Stimulated activated CD8-positive, alpha-beta memory T cell treated with anti-CD3 and anti-CD28 coated beads, Interleukin-15, amount 100 ng/mL, for 48 hours (primary cell): ENCODE data around the gene LAIR1.
"Not testable (repeated sequence)": the region's sequence is repeated elsewhere in the genome, so short reads cannot be mapped to it uniquely, and the experiment has no call there.

Source experiments
- DNase-seq, 2 donors: peaks; one replicate each; pipeline ENCODE4 v3.0.0-alpha.2; 2020; ENCODE audit warnings: low read depth in 2 of 2

The LAIR1 gene

DNA sequence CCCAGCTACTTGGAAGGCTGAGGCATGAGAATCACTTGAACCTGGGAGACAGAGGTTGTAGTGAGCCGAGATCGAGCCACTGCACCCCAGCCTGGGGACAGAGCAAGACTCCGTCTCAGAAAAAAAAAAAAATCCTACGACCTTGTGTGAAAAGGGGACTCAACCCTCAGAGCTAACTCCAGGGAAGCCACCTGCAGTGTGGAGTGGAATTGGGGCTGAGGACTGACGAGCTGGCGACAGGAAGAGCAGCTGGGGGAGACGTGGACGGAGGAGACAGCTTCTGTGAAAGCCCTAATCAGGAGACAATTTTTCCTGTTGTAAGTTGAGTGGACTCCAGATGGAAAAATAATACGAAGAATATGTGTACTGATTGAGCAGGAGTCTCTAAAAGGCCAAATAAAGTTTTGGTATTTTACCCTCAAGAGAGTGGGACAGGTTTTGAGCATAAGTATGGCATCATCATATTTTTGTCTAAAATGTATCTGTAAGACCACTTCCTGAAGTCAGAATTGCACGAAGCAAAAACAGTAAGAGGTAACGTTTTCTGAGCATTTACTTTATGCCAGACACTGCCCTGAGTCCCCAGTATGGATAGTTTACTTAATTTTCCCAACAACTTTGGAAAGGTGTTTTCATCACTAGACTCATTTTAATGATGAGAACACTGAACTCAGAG is 12.0 kb upstream of the LAIR1 start:
- no peak for DNase-seq

DNA sequence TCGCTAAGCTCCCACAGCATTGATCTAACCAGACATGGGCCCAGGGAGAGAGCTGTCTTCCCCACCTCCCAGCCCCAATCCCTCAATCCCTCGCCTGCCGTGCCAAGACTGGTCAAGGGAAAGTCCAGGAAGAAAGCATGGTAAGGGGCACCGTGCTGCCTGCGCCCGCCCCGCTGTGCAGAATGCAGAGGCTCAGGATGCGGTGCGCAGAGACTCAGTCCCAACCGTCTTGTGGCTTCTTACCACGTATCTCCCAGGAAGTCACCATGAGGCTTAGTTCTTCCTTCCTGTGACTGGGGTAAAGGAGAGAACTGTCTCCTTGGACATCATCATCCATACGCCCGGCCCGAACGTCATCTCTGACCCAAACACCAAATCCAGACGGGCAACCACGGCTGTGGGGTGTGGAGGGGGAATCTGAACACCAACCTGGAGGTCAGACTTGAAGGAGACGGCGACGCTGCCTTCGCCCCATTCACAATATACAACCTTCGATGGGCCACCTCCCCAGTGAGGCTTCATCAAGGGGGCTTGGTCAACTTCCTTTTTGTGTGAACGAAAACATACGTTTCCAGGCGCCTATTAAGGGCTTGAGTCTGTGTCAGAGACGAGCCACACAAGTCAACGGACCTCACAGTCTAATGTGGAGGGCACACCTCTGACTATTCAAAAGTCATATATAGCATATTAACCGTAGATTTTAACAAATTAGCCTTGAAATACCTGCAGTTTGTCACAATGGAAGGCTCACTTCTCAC is 10.6 kb upstream of the LAIR1 start:
- DNase-seq = not testable (repeated sequence)

DNA sequence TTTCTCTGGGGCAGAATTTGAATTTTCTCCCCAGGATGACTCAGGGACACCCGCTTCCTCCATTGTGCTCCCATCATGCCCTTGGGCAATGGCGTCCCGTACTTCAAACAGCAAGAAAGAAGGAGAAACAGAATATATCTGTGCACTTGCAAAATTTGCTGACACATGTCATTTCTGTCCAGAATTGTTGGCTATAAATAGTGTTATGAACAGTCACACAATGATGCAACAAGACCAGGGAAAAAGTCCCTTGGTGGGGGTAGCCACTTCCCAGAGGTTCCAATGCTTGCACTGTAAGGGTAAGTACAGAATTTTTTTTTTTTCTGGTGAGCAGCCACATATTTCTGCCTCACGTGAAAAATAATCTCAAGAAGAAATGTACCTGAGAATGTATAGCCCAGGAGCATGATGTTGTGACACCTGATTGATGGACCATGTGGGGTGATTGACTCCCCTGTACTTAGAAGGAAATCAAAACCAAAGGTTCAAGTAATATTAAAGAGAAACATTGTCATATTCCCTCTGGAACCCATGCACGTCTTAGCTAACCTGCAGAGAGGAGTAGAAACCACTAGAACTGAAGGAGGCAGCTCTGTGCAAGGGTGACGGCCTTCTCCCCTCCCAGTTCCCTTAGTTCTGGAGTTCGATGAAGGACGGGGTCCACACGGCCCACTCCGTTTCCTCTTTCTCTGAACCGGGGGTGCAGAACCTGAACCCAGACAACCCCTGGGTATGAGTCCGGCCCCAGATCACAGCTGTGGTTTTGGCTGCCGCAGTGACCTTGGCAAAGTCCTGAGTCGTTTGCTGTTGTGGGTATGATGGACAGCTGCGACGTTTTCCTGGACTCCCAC is 9.3 kb upstream of the LAIR1 start:
- DNase-seq = no peak

DNA sequence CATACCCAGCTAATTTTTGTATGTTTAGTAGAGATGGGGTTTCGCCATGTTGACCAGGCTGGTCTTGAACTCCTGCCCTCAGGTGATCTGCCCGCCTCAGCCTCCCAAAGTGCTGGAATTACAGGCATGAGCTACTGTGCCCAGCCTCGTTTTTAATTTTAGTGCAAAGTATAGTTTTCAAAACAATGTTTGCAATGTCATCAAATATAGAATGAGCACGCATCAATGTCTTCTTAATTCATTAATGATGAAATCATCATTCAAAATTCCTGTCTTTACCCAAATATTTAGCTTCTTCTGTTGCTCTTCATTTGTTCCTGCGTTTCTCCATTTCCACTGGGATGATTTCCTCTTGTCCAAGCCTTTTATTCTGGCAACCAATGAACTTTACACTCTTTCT is 6.7 kb upstream of the LAIR1 start:
- DNase-seq = not testable (repeated sequence)

DNA sequence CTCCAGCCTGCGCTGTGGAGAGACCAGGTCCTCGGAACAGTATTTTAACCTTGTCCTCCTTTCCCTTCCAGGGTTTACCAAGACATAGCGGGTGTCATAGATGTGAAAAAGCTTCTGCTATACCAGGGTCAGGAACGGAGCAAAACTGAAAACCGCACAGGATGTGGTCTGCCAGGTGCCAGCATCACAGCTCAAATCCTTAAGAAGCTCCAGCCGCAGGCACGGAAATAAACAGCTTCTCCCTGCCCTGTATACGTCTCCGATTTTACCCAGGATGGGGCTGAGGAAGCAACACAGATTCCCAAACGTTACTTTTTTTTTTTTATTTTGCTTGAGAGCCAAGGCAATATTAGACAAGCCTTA is 5.7 kb upstream of the LAIR1 start:
- DNase-seq = peak; percentile 37 to 44

DNA sequence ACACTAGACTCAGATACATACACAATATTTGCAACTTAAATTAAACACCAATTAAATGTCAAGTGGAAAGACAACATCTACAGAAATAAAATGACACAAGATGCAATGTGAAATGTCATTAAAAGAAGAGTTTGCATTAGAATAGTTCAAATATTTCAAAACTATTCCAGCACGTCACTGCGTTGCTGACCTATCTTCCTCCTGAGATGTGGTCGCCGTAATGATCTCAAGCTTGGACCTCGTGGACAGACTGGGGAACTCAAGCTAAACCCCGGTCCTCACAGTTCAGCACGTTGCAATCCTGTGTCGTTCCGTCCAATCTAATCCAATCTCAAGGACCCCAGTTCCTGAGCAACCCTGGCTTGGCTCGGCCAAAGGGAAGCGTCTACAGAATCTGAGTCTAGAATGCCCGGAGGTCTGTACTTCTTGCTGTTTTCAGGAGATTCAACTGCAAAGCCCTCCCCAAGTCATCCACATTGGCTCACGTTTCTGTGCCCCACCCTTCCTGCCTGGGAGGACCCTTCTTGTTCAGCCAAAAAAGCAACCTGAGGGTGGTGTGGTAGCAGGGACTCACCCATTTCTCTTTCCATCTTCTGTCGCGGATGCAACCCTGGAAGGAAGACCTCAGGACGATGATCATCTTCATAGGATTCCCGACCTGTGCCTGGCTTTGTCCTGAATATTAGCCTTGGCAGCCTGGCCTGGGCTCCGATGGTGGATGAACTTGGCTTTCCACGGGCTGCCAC is 5.1 kb upstream of the LAIR1 start:
- not testable (repeated sequence) for DNase-seq

DNA sequence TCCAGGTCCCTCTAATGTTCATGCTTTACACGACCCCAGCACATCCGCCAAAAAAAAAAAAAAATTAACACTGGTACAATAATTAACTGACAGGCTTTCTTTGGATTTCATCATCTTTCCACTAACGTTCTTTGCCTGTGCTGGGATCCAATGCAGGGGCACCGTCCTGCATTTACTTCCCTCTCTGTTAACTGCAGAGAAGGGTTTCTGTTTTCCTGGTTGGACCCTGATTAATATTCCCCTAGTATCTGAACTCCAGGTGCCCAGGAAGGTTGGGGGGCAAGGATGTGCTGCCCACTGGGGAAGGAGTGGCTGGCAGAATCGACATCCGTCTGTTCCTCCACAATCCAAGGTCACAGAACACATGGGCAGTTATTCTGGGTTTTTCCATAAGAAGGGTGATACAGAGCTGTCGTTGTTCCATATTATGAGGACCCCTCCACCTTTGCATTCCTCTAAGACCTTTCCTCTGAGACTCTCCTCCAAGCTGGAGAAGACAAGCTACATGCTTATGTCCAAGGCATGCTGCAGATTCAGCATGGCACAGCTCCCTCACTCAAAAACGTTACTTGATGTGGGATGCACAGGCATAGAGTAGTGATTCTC is 4.5 kb upstream of the LAIR1 start:
- no peak for DNase-seq

DNA sequence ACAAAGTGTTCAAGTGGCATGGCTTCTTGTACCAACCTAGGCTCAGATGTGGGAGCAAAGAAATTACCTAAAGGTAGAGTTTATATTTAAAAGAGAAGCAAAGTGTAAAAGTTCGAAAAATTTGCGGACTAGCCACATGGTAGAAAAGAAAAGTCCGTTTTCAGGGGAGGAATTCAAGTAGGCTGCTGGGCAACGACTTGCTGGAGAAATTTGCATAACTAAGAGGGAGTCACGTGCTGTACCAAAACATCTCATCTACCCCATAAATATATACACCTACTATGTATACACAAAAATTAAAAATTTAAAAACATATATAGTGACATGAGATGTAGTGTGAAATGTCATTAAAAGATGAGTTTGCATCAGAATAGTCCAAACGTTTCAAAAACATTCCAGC is 2.1 kb upstream of the LAIR1 start:
- no peak for DNase-seq

DNA sequence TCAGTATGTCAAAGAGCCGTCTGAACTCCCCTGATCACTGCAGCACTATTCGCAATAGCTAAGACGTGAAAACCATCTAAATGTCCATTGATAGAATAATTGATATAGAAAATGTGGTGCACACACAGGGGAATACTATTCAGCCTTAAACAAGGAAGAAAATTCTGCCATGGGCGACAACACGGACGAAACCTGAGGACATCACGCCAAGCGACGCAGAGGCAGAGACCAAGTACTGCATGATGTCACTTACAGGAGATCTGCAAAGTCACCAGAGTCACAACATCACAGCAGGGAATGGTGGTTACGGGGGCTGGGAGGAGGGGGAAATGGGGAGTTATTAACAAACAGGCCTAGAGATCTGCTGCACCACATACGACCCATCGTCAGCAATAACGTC is 1.1 kb upstream of the LAIR1 start:
- DNase-seq = not testable (repeated sequence)

DNA sequence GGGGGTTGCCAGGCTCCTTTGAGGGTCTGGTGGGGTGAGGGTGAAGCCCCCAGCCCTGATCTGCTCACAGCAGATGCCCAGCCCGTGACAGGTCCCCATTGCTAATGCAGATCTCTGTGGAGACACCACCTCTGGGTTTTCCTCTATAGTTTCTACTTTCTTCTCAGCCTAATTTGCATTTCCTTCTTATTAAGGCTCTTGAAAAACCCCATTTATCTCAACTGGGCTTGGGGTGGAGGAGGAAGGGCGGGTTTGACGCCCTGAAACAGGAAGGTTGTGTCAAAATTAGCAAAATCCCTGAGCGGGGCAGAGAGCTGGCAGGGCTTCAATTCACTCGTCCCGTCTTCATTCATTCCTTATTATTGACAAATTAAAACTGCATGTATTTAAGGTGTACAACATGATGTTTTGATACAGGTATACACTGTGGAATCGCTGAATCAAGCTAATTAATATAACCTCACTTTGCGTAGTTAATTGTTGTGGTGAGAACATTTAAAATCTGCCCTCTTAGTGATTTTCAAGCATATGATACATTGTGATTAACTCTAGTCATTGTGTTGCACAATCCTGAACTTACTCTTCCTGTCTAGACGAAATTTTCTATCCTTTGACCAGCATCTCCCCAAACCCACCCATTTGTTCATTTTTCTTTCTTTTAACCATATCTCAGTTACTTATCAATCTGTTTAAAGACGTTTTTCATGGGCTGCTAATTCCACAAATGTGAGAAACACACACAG is 2.9 kb downstream of the LAIR1 start:
- DNase-seq = not testable (repeated sequence)

DNA sequence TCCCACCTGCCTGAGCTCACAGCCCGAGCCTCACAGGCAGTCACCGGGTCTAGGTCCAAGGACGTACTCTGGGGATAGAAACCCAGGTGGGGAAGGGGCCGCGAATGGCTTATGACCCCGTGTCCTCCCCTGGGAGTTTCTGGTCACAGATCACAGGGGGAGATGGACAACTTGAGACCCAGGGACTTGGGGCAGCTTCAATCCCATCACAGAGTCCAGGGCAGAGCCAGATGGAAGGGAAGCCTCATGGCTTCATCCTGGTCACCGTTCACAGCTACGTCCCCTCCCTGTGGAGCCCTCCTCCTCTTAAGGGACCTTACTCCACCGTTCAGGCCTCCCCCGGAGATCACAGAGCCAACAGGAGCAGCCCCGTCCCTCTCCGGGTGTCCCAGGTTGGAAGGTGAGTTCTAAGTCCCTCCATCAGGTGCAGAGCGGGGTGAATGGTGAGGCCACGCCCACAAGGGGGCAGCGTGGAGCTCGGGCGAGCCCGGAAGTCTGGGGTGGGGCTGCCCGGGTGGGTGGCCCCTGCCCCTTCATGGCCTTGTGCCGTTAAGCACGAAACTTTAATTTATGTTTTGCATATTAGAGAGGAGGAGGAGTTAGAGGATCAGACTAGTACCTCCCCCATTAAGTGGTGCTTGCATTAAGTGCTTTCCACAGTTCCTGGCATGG is 5.4 kb downstream of the LAIR1 start:
- DNase-seq = peak; percentile 51 to 58

DNA sequence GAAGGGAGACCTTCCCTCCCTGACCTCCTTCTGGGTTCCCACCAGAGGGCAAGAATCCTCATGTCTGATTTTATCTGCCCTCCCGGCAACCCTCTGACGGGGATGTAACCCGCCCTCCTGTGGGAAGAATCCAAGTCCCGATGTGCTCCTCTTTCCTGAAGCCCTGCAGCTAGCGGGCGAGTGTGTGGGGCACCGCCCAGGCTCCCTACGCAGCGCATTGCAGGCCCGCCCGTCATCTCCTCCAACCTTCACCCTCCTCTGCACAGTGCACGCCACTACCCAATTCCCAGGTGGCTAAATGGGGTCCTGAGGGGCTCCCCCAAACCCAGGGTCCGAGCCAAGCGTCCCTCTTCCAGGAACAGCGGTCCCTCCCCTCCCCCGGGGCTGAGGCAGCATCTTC is 7.3 kb downstream of the LAIR1 start:
- DNase-seq = no peak

DNA sequence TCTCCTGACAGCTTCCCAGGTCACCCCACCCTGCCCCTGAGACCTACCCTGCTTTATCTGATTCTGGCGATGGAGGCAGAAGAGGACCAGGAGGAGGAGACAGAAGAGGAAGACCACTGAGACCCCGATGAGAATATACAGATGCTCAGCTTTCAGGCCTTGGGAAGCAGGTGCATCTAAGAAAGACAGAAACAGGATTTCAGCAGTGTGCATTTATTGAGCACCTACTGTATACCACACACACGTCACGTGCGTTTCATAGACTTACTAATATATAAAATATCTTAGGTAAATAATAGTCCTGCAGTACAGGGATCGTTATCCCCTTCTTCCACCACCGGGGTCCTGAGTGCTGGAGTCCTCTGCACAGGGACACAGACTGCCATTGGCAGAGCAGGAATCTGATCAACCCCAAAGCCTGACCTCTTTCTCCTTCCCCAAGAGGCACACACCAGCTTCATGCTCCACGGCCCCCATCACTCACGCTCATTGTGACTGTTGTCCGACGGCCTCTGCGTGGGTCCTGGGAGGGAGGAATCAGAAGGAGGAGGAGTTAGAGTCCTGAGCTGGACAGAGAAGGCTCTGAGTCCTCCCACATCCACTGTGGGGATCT is 8.2 kb downstream of the LAIR1 start:
- DNase-seq = no peak

DNA sequence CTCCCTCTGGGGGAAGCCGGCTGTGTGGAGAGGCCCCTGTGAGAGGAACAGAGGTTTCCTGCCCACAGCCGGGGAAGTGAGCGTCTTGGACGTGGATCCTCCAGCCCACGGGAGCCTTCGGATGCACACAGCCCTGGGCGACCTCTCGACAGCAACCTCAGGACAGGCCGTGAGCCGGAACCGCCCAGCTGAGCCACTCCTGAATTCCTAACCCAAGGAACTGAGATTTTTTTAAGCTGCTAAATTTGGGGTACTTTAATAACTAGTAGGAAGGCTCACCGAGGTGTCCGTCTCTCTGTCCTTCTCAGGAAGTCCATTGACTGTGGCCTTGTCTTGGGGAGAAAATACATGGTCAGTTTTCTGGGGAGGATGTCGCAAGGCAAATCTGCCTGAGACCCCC is 9.1 kb downstream of the LAIR1 start:
- no peak for DNase-seq

DNA sequence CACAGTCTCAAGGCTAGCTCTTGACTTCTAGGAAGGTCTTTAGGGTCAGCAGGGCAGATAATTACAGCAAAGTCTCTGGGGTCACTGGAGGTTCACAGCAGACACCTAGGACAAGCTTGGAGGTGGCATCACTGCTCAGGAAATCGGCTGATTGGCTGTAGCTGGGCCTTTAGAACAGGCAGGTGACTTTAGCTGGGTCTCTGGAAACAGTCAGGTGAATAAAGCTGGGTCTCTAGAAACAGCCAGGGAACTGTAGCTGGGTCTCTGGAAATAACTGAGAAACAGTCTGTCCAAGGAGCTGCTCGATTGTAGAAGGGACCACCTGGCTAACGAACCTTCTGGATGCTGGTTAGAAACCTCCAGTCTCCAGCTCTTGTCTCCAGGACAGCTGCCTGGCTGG is 10.0 kb downstream of the LAIR1 start:
- DNase-seq = no peak

DNA sequence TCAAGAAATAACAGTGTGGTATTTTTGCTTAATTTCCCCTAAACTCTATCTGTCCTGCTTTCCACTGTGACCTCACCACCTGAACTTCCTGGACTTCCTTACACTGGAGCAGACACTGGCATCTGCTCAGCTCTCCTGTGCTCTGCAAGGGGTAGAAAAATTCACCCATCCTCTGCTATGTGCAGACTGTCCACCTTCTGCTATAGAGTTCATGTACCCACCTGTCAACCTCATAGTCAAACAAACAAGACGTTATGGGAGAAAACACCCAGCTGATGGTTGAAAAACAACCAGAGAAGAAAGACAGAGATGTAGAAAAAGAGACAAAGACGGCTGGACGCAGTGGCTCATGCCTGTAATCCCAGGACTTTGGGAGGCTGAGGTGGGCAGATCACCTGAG is 12.2 kb downstream of the LAIR1 start:
- DNase-seq = no peak

DNA sequence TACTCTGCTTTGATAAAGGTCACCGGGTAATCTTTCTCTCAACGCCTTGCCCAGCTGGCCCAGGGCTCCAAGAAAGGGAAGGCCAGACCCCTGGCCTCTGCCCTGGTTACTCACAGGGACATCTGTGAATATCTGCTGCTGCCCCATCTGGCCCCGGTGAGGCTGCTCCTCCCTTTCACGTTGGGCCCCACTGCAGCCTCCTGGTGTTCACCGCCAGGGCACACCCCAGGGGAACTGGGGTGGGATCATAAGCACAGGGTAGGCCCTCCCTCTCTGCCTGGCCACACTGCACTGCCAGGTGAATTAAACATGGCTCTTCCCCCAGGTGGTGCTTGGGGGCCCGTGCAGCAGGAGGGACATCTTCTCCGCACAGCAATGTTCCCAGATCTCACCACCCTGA is 12.7 kb downstream of the LAIR1 start:
- DNase-seq = no peak

DNA sequence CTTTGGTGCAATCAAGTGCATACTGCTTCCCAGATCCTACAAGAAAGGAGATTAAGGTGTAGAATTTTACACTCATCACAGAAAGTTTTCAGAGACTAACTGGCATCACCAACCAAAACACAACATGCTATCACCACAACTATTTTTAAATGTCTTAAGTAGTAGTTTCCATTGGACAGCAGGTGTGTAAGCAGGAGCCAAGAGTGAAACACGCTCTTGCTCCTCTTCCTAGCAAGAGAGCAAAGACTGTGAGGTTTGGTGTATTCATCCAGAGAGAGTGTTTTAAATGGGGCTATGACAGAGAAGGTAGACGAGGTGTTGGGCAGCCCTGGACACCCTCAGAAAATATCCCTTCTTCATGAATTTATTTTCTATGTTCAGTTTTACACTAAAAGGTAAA is 13.3 kb downstream of the LAIR1 start:
- no peak for DNase-seq

DNA sequence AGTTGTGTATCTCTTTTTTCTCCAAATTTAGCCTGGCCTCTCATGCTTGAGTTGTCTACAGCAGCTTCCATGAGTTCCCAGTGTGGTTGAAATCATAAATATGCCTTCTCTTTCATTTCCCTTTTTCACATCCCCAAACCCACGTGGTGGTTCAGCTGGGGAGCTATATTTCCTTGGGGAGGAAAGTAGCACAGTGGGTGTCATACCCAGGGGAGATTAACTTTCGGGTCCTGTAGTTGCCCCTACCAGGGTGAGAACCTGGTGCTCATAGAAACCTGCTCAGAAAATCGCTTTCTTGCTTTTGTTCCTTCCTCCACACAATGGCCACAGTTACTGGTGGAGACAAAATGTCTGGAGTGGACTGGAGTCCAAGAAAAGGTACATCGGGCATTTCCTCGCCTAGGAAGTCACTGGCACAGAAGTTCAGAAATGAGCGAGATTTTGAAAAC is 18.8 kb downstream of the LAIR1 start:
- no peak for DNase-seq

DNA sequence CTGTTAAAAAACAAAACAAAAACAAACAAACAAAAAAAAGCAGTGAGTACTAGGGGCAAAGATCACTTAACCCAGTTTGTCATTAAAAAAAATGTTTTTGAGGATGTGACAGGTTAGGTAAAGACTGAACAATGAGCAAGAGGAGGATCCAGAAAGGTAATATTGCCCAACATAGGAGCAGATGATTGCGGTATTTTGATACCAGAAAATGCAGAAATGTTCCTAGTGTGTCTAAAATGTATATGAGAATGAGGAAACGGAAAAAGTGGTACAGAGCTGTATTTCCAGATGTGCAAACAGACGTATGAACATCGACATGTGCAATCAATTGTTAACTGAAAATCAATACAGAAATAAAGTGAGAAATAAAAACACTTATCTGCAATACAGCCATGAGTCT is 20.9 kb downstream of the LAIR1 start:
- no peak for DNase-seq
